B cell (primary cell): ENCODE data around the gene CHD6. TPM values are rescaled to one million over a fixed set of nuclear protein-coding genes. Genes with fewer than 3 reads are reported as not detected.

ENCODE experiments used
- ATAC-seq: fragments of 200-7000 bp; cut with Tn5 transposase; one replicate; pipeline ENCODE4 v1.10.0; 2021; ENCODE audit warnings: low read depth, mild to moderate bottlenecking, moderate number of reproducible peaks, moderate library complexity
- CTCF ChIA-PET: fragments of 350-600 bp; sonication (Branson Sonifier 250); formaldehyde crosslinking; loops from one replicate; lab custom pipeline; 2021; ENCODE audit warnings: antibody characterized with exemption, inconsistent platforms; lab: Charles Lee
- POLR2A ChIA-PET: fragments of 350-600 bp; sonication (Branson Sonifier 250); formaldehyde crosslinking; loops from one replicate; lab custom pipeline; 2021; ENCODE audit warnings: antibody characterized with exemption; lab: Charles Lee
- DNase-seq: peaks from one replicate; pipeline ENCODE4 v3.0.0; 2013
- H2AFZ ChIP-seq: 2 replicates; pipeline ENCODE4 v1.6.1; 2012; ENCODE audit warnings: mild to moderate bottlenecking, low read depth, low read length; ENCODE audit not compliant: insufficient read depth, poor library complexity, severe bottlenecking
- H3K27ac ChIP-seq, 2 donors: 1 replicate in 1 of 2; 2 replicates in 1 of 2; pipeline ENCODE4 v1.5.1; 2012 to 2013; ENCODE audit warnings: low read length in 2 of 2, mild to moderate bottlenecking in 2 of 2, moderate library complexity in 1 of 2
- H3K27me3 ChIP-seq, 4 experiments: fragments of 200-600 bp in 1 of 4; sonication (generic) in 1 of 4; replicated peaks in 1 of 4; 1 replicate in 2 of 4; 2 replicates in 2 of 4; pipeline versions ENCODE4 v1.6.1 to v1.7.0; 2013 to 2016; ENCODE audit warnings: low read length in 3 of 4, mild to moderate bottlenecking in 2 of 4, mixed read lengths in 1 of 4, moderate library complexity in 1 of 4; ENCODE audit not compliant: insufficient read depth in 4 of 4, control insufficient read depth in 3 of 4; ENCODE audit errors: control extremely low read depth in 1 of 4
- H3K36me3 ChIP-seq, 2 experiments: replicated peaks in 1 of 2; 1 replicate in 1 of 2; 2 replicates in 1 of 2; pipeline versions ENCODE4 v1.6.1 to v1.7.1; 2013; ENCODE audit warnings: low read length in 1 of 2; ENCODE audit not compliant: insufficient read depth in 2 of 2, control insufficient read depth in 1 of 2; ENCODE audit errors: control extremely low read depth in 1 of 2, extremely low read depth in 1 of 2
- H3K4me1 ChIP-seq, 2 donors: fragments of 200-600 bp in 1 of 2; sonication (generic) in 1 of 2; 1 replicate in 1 of 2; 2 replicates in 1 of 2; pipeline versions ENCODE4 v1.5.1 to v1.6.1; 2013 to 2017; ENCODE audit warnings: low read length in 2 of 2; ENCODE audit not compliant: control insufficient read depth in 2 of 2, insufficient read depth in 2 of 2
- H3K4me2 ChIP-seq: replicated peaks from 2 replicates; pipeline ENCODE3; 2012; ENCODE audit warnings: mild to moderate bottlenecking, low read depth, low read length; ENCODE audit not compliant: poor library complexity, severe bottlenecking
- H3K4me3 ChIP-seq, 5 experiments: fragments of 200-600 bp in 1 of 5; sonication (generic) in 1 of 5; 1 replicate in 3 of 5; 2 replicates in 2 of 5; pipeline versions ENCODE4 v1.5.1 to v1.7.0; 2011 to 2016; ENCODE audit warnings: low read length in 4 of 5, mild to moderate bottlenecking in 4 of 5, low read depth in 2 of 5, control low read depth in 1 of 5, moderate library complexity in 1 of 5; ENCODE audit not compliant: insufficient read depth in 1 of 5; ENCODE audit errors: control extremely low read depth in 1 of 5, extremely low read depth in 1 of 5
- H3K79me2 ChIP-seq: fragments of 200-600 bp; sonication (generic); one replicate; pipeline ENCODE4 v1.6.0; 2016; ENCODE audit warnings: low read length; ENCODE audit not compliant: control insufficient read depth, insufficient read depth
- H3K9ac ChIP-seq: fragments of 200-600 bp; sonication (generic); 2 replicates; pipeline ENCODE4 v1.6.1; 2017; ENCODE audit warnings: mild to moderate bottlenecking, low read length, moderate library complexity
- H3K9me3 ChIP-seq, 3 donors: one replicate each; pipeline versions ENCODE4 v1.6.1 to v1.7.1; 2013; ENCODE audit warnings: low read length in 2 of 3; ENCODE audit not compliant: control insufficient read depth in 2 of 3, insufficient read depth in 1 of 3; ENCODE audit errors: control extremely low read depth in 1 of 3
- H4K20me1 ChIP-seq: 2 replicates; pipeline ENCODE4 v1.6.0; 2012; ENCODE audit warnings: mild to moderate bottlenecking, low read length; ENCODE audit not compliant: insufficient read depth, control insufficient read depth, poor library complexity, severe bottlenecking
- H3K27ac Mint-ChIP-seq: one replicate; pipeline ENCODE4 v1.8.0; 2021; ENCODE audit warnings: mixed read lengths
- H3K27me3 Mint-ChIP-seq: one replicate; pipeline ENCODE4 v1.8.0; 2021; ENCODE audit warnings: mixed read lengths
- H3K4me1 Mint-ChIP-seq: one replicate; pipeline ENCODE4 v1.8.0; 2021; ENCODE audit warnings: mixed read lengths
- H3K4me3 Mint-ChIP-seq: one replicate; pipeline ENCODE4 v1.8.0; 2021; ENCODE audit warnings: mixed read lengths
- H3K9me3 Mint-ChIP-seq: one replicate; pipeline ENCODE4 v1.8.0; 2022; ENCODE audit warnings: mixed read lengths; ENCODE audit not compliant: insufficient read depth
- EZH2 ChIP-seq: IDR thresholded peaks from 2 replicates; pipeline ENCODE4 v1.6.1; 2012; ENCODE audit warnings: borderline replicate concordance, low read depth, mild to moderate bottlenecking, moderate library complexity, low read length; ENCODE audit not compliant: insufficient read depth, poor library complexity, severe bottlenecking
- WGBS: methylation state at CpG from one replicate; pipeline ENCODE4 v1.1.5; 2013; ENCODE audit warnings: missing lambda C conversion rate; ENCODE audit not compliant: insufficient coverage; 5-methylcytosine and 5-hydroxymethylcytosine counted together
- intact Hi-C: fragments of 100-400 bp; cut with micrococcal nuclease; formaldehyde crosslinking; loops from one replicate; pipeline ENCODE4 v1.10.0; 2022
- polyA plus RNA-seq: library from polyadenylated mRNA; depleted of rRNA; stranded (reverse); fragments of >200 nt; gene quantifications from 2 replicates; pipeline ENCODE4 v1.2.3, GENCODE V29; 2012
- total RNA-seq, 2 donors: library from RNA; stranded (reverse); fragments of 120-200 nt in 1 of 2; gene quantifications; 1 replicate in 1 of 2; 2 replicates in 1 of 2; pipeline versions ENCODE4 v1.2.3 to v1.2.4, GENCODE V29; 2013 to 2022
- TF ChIP-seq, protein P1 (sequence below): fragments of 200-600 bp; IDR thresholded peaks from one replicate; pipeline ENCODE4 v1.8.0; 2022; ENCODE audit warnings: antibody characterized with exemption, mild to moderate bottlenecking

The CHD6 gene
- total and polyA plus RNA-seq, 2 donors (not counting 1 experiment from before 2014, with no cell fraction given) = 10.3 to 117 TPM

DNA sequence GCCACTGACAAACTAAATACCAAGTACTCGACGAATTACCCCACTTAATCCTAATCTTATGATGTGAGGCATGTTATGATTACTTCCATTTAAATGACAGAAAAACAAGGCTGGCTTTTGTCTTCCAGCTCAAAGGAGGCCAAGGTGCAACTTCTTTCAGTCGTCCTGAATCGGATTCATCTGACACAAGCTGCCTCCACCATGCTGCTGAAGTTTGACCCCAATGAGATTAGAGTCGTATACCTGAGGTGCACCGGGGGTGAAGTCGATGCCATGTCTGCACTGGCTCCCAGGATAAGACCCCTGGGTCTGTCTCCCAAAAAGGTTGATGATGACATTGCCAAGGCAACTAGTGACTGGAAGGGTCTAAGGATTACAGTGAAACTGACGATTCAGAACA lies 71.0 kb downstream of the CHD6 start:
- Histone ChIP-seq H3K9me3 (peaks cover 3 to 5% (median 3%) of the 10 kb centered on the region in 3 donors), H4K20me1 (peaks cover 29% of the 10 kb centered on the region), H3K27me3 (no peaks in the 10 kb centered on the region), H3K27ac (no peak overlapping the region), H3K9ac (no peak overlapping the region), H3K36me3 (peaks cover 3 to 9% of the 10 kb centered on the region in 2 experiments), H3K79me2 (peaks cover 55% of the 10 kb centered on the region), H3K4me3 (no peak overlapping the region), H3K4me2 (no peak overlapping the region), H3K4me1 (peaks cover 0 to 3% of the 10 kb centered on the region in 2 donors), H2AFZ (no peak overlapping the region)
- Mint-ChIP-seq H3K4me1 (peaks cover 25% of the 10 kb centered on the region), H3K9me3 (peaks cover 4% of the 10 kb centered on the region), H3K27me3 (no peaks in the 10 kb centered on the region), H3K4me3 (no peak overlapping the region), H3K27ac (no peak overlapping the region)
- POLR2A ChIA-PET = interaction anchor here (0.6 kb wide), 1 partner anchor 204 kb away, joined by 4 read pairs; no protein-coding TSS in a partner anchor
- CTCF ChIA-PET = no interaction called here
- no peak for DNase-seq
- no peak for ATAC-seq
- WGBS = 100% methylated on average over 6 of the region's 8 CpGs
- TF ChIP-seq, protein P1, sequence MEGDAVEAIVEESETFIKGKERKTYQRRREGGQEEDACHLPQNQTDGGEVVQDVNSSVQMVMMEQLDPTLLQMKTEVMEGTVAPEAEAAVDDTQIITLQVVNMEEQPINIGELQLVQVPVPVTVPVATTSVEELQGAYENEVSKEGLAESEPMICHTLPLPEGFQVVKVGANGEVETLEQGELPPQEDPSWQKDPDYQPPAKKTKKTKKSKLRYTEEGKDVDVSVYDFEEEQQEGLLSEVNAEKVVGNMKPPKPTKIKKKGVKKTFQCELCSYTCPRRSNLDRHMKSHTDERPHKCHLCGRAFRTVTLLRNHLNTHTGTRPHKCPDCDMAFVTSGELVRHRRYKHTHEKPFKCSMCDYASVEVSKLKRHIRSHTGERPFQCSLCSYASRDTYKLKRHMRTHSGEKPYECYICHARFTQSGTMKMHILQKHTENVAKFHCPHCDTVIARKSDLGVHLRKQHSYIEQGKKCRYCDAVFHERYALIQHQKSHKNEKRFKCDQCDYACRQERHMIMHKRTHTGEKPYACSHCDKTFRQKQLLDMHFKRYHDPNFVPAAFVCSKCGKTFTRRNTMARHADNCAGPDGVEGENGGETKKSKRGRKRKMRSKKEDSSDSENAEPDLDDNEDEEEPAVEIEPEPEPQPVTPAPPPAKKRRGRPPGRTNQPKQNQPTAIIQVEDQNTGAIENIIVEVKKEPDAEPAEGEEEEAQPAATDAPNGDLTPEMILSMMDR = no peak
- TF ChIP-seq EZH2 = no peak
- intact Hi-C loops = no loop called here

DNA sequence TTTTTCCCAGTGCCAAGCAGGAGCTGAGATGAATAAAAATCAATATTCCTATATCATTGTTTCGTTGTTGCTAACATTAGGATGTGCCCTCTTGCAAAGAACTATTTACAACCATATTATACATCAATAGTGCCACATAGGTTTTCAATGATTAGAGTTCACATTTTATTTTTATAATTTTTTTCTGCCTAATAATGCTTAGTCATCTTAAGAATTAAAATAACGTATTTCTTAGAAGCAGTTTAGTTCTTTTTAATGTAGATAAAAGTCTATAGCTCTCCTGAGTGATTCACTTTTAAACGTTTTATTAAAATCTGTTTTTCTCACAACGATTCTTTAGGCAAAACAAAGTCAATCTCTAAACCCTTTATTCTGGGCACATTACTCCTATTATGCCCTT lies 71.6 kb downstream of the CHD6 start:
- intact Hi-C loops = no loop called here
- H4K20me1 ChIP-seq = peaks cover 29% of the 10 kb centered on the region
- H3K79me2 ChIP-seq = peaks cover 50% of the 10 kb centered on the region
- H3K27ac Mint-ChIP-seq = no peak overlapping the region
- H3K4me2 ChIP-seq = no peak overlapping the region
- ATAC-seq = no peak
- no peak overlapping the region for H3K4me3 ChIP-seq
- CTCF ChIA-PET = no interaction called here
- no peak overlapping the region for H3K4me3 Mint-ChIP-seq
- H3K27me3 ChIP-seq = no peaks in the 10 kb centered on the region
- peaks cover 3 to 9% of the 10 kb centered on the region in 2 experiments for H3K36me3 ChIP-seq
- H3K9me3 ChIP-seq = peaks cover 3 to 5% (median 3%) of the 10 kb centered on the region in 3 donors
- peaks cover 19% of the 10 kb centered on the region for H3K4me1 Mint-ChIP-seq
- peaks cover 0 to 3% of the 10 kb centered on the region in 2 donors for H3K4me1 ChIP-seq
- POLR2A ChIA-PET = no interaction called here
- TF ChIP-seq EZH2 = no peak
- TF ChIP-seq, protein P1 = no peak
- WGBS = 100% methylated on average over 1 of the region's 4 CpGs
- H3K27ac ChIP-seq = no peak overlapping the region
- DNase-seq = no peak
- H2AFZ ChIP-seq = no peak overlapping the region
- peaks cover 4% of the 10 kb centered on the region for H3K9me3 Mint-ChIP-seq
- H3K9ac ChIP-seq = no peak overlapping the region
- H3K27me3 Mint-ChIP-seq = no peaks in the 10 kb centered on the region
